Bronchial epithelial cell (primary cell): ENCODE results near the gene TSC22D2. TPM values are rescaled to one million over a fixed set of nuclear protein-coding genes. Genes with fewer than 3 reads are reported as not detected.
A peak's percentile ranks its signal among the peaks of the same experiment; 100 is the strongest.

Experiments used
- DNase-seq: peaks from one replicate; pipeline ENCODE4 v3.0.0-alpha.2; 2010; ENCODE audit warnings: low read depth
- FAIRE-seq: peaks from 2 replicates; lab custom pipeline; 2011; peaks lifted over from hg19 to GRCh38; lab: Jason Lieb, UNC
- H3K27me3 ChIP-seq: 2 replicates; pipeline ENCODE4 v1.5.1; 2011; ENCODE audit warnings: low read length; ENCODE audit not compliant: control insufficient read depth, insufficient read depth
- H3K36me3 ChIP-seq: 2 replicates; pipeline ENCODE4 v1.5.1; 2011; ENCODE audit warnings: low read length; ENCODE audit not compliant: control insufficient read depth, insufficient read depth
- H3K4me3 ChIP-seq: 2 replicates; pipeline ENCODE4 v1.5.1; 2011; ENCODE audit warnings: mild to moderate bottlenecking, low read depth, low read length, control low read depth
- total RNA-seq: library from RNA; depleted of rRNA; stranded (reverse); fragments of >200 nt; gene quantifications from 2 replicates; pipeline ENCODE4 v1.2.1, GENCODE V29; 2014
- TF ChIP-seq, protein P1 (sequence below): IDR thresholded peaks from 2 replicates; pipeline ENCODE4 v1.5.1; 2011; ENCODE audit warnings: mild to moderate bottlenecking, moderate library complexity, low read length, control low read depth, inconsistent platforms; ENCODE audit not compliant: insufficient read depth, severe bottlenecking

Gene TSC22D2
- total RNA-seq, 1 donor from 2014 or later: 5.0 TPM

DNA sequence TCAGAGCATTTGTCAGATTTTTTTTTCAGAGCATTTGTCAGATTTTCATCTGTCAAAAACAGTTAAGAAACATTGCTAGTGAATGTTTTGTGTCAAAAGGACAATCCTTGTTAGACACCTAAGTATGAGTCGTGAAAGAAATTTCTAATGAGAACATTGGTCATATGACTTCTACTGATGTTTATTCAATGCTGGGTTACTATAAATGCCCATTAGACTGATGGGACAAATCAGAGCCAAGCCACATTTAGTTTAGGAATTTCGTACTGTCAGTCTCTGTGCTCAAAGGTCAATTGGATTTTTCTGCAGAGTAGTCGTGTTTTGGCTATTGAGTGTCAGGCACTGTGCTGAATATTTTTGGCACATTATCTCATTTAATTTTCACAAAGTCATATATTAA is 31.6 kb downstream of the TSC22D2 start:
- no peak overlapping the region for H3K4me3 ChIP-seq
- H3K36me3 ChIP-seq: peaks cover 2% of the 10 kb centered on the region
- peak; percentile 55 for DNase-seq
- no peak for FAIRE-seq
- no peaks in the 10 kb centered on the region for H3K27me3 ChIP-seq
- TF ChIP-seq, protein P1, sequence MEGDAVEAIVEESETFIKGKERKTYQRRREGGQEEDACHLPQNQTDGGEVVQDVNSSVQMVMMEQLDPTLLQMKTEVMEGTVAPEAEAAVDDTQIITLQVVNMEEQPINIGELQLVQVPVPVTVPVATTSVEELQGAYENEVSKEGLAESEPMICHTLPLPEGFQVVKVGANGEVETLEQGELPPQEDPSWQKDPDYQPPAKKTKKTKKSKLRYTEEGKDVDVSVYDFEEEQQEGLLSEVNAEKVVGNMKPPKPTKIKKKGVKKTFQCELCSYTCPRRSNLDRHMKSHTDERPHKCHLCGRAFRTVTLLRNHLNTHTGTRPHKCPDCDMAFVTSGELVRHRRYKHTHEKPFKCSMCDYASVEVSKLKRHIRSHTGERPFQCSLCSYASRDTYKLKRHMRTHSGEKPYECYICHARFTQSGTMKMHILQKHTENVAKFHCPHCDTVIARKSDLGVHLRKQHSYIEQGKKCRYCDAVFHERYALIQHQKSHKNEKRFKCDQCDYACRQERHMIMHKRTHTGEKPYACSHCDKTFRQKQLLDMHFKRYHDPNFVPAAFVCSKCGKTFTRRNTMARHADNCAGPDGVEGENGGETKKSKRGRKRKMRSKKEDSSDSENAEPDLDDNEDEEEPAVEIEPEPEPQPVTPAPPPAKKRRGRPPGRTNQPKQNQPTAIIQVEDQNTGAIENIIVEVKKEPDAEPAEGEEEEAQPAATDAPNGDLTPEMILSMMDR: no peak

DNA sequence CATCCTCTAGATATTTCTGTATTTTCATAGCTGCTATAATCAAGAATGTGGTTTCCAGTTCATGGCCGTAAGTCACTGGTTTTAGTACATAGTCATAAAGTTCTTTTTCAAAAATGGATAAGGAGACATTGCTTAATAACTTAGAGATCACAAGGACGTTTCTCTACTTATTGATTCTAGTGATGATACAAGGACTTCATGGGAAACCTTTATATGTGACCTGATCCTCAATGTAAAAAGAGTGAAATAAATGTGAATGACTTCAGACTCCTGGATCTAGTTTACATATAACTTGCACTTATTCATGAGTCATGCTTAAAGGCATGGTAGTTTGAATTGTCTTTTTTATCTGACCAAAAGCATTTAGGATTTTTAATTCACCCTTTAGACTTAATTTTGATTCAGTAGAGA is 35.2 kb downstream of the TSC22D2 start:
- Histone ChIP-seq H3K36me3 (peaks cover 2% of the 10 kb centered on the region), H3K4me3 (no peak overlapping the region), H3K27me3 (no peaks in the 10 kb centered on the region)
- TF ChIP-seq, protein P1: no peak
- DNase-seq (peak; percentile 27), FAIRE-seq (no peak)

DNA sequence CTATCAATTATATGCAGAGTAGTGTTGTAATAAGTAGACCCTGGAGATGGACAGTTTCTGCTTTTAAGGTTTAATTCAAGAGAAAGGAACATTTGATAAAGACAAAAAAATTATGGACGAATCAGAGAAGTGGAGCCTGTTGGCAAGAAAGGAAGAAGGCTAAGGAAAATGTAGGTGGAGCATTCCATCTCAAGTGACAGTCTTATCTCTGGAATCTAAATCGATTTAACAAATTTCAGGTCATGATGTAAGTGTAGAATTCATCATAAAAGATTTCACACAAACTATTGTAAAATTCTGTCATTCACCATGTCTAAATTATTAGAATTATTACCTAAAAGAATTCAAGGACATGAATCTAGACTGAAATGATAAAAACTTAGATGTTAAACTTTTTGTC is 36.3 kb downstream of the TSC22D2 start:
- Histone ChIP-seq H3K27me3 (no peaks in the 10 kb centered on the region), H3K4me3 (no peak overlapping the region), H3K36me3 (peaks cover 2% of the 10 kb centered on the region)
- TF ChIP-seq, protein P1: no peak
- DNase-seq (no peak), FAIRE-seq (no peak)

DNA sequence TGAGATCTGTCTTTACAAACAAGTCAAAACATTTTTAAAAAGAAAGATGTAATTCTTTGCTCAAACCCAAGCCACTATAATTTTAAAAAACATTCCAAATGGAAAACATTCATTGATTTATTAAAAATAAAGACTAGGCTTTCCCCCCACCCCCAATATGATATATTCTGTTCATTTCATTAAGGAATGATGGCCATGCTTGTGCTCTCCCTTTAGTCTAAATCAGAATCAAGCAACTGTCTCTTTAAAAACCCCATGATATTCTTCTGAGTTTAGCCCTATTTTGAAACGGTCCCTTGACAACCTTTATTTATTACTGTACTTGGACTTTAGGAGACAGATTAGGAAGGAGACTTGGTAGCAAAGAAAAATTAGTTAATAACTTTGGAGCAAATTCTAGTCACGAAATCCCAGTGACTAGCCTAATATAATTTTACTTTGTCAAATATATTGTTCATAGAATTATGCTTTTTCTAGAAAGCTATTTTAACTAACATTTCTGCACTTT is 38.4 kb downstream of the TSC22D2 start:
- FAIRE-seq: no peak
- Histone ChIP-seq H3K27me3 (no peaks in the 10 kb centered on the region), H3K4me3 (no peak overlapping the region), H3K36me3 (peaks cover under 1% of the 10 kb centered on the region)
- TF ChIP-seq, protein P1: no peak
- DNase-seq: no peak

DNA sequence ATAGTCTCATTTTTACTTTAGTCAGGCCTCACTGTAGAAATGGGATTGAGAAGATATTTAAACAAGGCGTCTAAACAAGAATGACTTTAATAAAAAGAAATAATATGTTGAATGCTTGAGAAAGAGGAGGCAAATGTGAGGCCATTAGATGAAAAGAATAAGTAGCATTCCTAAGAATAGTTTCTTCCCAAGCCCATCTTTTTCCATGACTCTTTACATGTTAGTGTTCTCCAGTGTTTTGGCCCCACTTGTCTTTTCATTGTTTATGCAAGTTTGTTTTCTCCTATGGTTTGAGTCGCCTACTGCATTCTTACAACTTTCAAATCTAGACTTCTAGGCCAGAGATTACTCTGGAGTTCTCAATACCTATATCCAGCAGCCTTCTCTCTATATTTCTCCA is 39.0 kb downstream of the TSC22D2 start:
- Histone ChIP-seq H3K4me3 (no peak overlapping the region), H3K36me3 (no peaks in the 10 kb centered on the region), H3K27me3 (no peaks in the 10 kb centered on the region)
- TF ChIP-seq, protein P1: no peak
- DNase-seq (no peak), FAIRE-seq (no peak)

DNA sequence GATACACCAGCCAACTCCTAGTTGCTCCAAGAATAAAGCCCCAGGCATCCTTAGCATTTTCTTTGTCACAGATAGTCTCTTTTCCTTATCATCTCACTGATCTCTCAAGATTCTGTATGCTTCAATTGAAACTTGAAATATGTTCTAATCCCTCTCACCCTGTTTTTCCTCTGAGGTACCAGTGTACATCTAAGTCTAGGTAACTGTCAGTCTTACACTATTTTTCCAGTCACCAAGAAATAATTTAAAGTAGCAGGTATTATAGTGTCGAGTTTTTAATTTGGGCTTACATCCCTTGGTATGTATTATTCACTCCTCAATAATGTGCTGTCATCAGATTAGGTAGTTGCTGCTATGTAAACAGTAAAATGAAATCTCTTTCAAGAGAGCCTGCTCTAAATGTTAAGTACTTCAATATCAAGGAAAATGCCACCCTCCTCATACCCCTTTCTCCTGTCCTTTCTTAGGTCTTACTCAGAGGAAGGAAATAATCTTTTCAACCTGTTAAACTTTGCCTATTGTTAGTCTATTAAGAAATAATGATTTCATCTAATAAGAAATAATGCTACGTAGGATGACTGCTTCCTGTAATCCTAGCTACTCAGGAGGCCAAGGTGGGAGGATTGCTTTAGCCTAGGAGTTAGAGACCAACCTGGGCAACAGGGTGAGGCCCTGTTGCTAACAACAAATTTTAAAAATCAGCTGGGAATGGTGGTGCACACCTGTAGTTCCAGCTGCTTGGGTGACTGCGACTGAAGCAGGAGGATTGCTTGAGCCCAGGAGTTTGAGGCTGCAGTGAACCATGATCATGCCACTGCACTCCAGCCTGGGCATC is 39.8 kb downstream of the TSC22D2 start:
- DNase-seq: peak; percentile 73
- FAIRE-seq: no peak
- TF ChIP-seq, protein P1: no peak
- no peaks in the 10 kb centered on the region for H3K36me3 ChIP-seq
- no peak overlapping the region for H3K4me3 ChIP-seq
- no peaks in the 10 kb centered on the region for H3K27me3 ChIP-seq
